ENCODE measurements around the gene KLK1.
A peak's percentile ranks its signal among the peaks of the same experiment; 100 is the strongest.
"Not testable (repeated sequence)": the region's sequence is repeated elsewhere in the genome, so short reads cannot be mapped to it uniquely, and the experiment has no call there.

The KLK1 gene

DNA sequence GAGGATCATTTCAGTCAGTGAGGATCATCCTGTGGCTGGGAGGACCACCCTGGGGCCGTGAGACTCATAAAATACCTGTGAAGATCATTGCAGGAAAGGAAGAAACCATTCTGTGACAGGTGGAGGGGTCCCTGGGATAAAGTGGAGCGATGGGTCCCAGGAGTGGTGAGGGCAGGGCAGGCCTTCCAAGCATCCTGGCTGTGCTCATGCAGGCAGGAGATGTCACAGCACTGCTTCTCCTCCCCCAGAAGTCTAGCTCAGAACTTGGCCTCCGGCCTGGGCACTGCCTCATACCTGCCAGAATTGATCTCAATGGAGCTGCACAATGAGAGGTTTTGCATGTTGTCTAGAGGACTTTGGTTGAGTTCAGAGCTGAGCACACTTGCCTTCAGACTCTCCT is 11.1 kb downstream of the KLK1 start:
- no peak for DNase-seq

DNA sequence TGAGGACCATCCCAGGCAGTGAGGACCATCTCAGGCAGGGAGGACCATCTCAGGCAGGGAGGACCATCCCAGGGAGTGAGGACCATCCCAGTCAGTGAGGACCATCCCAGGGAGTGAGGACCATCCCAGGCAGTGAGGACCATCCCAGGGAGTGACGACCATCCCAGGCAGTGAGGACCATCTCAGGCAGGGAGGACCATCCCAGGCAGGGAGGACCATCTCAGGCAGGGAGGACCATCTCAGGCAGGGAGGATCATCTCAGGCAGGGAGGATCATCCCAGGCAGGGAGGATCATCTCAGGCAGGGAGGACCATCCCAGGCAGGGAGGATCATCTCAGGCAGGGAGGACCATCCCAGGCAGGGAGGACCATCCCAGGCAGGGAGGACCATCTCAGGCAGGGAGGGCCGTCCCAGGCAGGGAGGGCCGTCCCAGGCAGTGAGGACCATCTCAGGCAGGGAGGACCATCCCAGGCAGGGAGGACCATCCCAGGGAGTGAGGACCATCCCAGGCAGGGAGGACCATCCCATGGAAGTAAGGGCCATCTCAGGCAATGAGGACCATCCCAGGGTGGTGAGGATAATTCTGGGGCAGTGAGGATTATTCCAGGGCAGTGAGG is 11.9 kb downstream of the KLK1 start:
- not testable (repeated sequence) for DNase-seq

DNA sequence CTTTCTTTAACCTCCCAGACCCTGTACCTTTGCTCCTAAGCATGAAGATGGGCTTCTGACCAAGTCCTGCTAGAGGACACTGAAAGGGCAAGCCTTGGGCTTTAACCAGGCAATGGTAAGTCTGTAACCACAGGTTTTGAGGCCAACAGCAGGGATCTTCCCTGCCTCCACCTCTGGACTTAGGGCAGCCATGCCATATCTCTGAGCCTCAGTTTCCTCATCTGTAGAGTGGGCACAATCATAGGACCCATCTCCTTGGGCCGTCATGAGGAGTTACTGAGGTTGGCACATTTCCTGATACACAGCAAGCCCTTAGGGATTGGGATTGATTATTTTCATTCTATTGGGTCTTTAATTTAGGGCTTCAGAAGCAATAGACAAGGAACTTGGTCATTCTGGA is 14.7 kb downstream of the KLK1 start:
- no peak for DNase-seq

DNA sequence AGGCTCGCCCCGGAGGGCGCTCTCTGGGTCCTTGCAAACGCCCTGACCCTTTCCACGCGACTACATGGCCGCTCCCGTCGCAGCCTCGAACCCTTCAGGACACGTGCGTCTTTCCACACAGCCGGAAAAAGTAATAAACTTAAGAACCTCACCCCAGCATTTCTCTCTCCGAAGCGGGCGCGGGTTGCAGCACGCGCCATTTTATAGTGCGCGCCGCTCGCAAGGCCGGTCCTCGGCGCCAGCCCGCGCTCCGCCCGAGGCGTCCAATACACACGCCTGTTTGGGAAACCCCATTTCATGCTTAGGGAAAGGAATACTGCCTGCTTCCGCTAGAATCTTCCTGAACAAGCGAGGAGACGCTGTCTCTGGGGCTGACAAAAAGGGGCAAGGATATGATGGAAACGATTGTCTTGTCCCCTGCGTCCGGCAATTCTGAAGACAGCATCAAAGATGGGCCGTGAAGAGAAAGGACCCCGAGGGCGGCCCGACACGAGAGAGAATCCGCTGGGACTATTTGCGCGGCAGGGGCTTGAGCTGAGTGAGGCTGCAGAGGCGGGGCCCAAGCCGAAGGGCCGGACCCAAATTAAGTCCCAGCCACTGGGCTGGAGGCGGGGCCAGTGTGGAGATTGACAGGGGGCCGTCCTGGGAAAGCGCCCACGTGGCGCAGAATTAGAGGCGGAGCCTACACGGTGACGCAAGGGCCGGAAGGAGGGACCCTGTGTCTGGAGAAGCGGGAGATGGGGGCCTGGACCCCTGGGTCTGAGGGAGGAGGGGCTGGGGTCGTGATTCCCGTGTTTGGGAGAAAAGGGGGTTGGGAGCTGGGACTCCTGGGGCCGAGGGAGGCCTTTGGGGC is 18.9 kb downstream of the KLK1 start:
- DNase-seq = peak; percentile 96

DNA sequence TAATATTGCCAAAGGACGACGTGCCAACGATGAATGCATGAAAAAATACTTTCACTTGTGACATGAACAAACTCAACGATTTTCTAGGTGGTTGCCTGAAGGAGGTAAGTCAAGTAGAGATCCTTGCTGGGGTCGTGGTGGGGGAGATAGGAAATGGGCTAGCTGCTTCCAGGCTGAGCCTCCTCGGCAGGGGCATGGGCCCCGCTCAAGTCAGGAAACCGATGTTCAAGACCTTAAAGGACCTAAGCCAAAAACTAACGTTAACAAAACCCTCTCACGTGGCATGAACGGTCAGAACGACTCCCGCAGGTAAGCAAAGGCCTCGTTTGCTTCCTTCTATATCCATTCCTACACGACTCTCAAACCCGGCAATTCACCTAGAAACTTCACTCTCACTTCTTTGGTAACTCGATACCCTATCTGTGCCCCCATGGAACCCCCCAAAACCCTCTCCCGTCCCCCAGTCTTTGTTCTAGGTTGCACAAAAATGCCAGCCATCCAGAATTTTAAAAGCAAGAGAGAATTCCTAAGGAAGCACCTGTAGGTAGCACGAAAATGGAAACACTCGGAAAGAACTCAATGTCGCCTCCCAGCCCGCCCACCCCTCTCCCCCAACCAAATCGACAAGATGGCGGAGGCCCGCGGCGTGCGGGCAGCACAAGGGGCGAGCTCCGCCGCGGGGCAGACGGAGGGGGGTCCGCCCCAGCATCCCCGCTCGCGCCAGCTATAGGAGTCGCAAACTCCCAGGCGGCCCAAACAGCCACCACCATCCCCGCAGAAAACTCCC is 19.8 kb downstream of the KLK1 start:
- peak; percentile 9 for DNase-seq

DNA sequence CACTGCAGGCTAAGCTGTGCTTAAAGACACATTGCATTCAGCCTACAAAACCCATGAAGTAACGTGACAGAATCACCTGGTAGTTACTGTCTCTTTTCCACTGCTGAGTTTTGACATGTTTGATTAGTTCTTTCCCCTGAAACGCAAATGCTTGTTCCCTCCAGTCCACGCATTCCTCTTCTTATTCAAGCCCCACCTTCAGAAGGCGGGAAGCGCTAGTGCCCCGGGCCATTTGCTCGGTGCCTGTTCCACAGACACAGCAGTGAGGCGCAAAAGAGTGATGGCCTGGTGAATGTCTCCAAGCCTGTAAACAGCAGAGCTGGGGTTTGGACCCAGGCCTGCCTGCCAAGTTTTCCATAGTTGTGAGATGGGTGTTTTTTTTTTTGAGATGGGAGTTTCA is 22.5 kb downstream of the KLK1 start:
- DNase-seq = no peak

DNA sequence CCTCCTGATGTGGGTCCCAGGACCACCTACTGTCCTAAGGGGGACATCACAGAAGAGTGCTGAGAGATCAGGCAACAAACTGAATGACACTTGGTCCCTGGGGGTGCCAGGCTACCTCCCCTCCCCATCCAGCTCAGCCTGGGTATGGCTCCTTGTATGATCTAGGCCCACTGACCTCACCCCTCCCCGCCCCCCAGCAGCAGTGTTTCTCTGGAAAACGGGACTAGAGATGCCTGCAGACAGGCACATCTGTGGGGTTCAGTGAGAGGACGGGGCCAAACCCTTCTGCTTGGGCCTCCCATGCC is 24.1 kb downstream of the KLK1 start:
- no peak for DNase-seq

DNA sequence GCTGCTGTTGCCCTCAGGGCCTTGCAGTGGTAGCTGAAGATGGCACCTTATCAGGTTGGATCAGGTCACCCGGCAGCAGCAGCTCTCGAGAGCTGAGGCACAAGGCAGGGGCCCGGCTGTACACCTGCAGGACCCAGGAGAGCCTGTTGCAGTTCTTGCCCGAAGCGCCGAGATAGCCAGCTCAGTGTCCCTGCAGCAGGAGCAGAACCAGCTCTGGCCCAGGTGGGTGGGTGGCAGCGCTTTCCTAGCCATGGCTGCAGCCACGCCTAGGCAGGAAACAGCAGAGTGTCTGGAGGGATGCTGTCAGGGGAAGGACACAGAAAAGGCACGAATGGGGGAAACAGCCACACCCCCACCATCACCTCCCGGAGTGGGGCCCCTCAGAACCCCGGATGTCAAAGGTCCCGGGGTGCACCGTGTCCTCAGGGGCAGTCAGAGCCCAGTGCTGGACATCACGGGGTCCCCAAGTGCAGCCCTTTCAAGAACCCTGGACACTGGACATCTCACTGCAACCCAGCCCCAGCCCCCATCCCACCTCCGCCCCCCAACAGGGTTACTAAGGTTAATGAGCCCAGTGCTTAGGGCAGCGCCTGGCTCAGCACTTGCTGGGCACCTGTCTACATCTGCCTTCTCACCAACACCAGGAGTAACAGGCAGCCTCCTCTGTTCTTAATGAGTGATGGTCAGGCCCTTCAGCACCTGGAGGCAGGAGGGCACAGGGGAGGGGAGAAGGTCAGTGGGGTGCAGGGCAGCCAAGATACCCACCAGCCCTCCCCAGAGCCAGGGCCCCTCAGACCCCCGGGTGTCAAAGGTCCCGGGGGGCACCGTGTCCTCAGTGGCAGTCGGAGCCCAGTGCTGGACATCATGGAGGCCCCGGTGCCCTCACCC is 24.7 kb downstream of the KLK1 start:
- no peak for DNase-seq

DNA sequence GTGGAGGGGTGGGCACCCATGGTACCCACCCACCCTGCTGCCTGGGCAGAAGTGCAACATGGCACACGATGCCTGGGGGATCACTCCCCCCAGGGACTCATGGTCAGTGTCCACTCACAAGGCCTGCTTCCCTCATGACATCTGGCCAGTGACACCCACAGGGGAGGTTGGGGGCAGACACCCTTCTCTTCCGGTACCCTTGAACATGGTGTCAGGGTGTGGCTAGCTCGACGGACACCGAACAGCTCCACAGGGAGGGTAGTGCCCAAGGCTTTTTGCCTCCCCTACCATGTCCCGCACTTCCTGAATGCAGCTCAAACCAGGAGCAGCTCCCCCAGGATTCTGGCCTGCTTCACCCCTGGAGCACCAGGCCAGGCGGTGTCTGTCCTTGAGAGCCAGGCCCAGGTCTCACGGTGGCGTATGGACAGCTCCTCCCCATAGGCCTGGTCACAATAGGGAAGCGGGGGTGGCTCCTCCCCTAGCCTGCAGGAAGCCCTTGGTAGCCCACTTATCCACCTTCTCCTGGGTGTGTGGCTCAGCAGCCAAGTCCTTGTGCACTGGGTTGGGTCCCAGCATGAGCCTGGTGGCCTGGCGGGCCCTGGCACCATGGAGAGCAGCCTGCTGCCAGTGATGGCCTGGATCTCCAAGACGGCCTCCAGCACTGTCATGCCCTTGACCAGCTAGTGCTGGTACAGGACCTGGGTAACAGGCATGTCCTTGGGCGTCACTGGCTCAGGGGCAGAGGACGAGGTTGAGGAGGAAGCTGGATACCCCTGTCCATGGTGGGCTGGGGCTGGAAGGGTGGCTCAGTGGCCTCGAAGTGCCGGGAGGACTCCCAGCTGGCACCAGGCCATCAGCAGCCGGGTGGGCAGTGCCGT is 25.6 kb downstream of the KLK1 start:
- DNase-seq = no peak

DNA sequence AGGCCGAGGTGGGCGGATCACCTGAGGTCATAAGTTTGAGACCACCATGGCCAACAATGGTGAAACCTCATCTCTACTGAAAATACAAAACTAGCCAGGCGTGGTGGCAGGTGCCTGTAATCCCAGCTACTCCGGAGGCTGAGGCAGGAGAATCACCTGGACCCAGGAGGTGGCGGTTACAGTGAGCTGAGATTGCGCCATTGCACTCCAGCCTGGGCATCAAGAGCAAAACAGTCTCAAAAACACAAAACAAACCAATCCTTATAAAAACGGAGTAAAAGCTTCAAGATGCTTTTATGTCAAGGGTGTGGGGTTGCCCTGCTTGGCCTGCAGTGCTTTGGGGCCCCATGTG is 26.2 kb downstream of the KLK1 start:
- DNase-seq = no peak

DNA sequence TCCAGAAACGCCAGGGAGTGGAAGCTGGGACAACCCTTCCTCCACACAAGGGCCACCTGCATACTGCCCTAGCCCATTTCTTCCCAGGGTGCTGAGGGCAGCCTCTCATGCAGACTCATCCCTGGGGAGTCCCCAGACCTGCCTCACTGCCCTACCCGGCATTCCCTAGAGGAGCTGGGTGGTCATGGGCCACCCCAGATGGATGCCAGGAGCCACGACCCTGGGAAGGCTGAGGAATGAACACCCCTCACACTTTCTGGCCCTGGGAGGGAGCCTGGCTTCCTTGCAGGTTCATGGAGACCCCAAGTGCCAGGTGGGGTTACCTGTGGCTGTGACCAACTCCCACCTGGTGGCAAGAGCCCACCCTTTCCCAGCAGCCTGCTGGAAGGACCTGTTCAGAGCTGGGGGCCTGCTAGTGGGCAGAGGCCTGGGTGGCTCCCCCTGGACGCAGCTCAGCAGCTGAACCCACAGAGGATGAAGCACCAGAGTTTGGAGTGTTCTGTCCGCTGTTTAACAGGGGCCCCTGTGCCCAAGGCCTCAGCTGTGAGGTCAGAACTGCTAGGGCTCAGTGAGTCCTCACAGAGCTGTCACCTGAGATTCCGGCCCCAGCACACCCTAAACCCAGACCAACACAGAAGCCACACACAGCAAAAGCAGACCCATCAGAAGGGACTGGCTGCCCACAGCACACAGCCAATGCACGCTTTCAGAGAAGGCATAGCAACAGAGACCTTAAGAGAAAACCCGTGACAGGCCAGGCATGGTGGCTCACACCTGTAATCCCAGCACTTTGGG is 26.8 kb downstream of the KLK1 start:
- DNase-seq = no peak

DNA sequence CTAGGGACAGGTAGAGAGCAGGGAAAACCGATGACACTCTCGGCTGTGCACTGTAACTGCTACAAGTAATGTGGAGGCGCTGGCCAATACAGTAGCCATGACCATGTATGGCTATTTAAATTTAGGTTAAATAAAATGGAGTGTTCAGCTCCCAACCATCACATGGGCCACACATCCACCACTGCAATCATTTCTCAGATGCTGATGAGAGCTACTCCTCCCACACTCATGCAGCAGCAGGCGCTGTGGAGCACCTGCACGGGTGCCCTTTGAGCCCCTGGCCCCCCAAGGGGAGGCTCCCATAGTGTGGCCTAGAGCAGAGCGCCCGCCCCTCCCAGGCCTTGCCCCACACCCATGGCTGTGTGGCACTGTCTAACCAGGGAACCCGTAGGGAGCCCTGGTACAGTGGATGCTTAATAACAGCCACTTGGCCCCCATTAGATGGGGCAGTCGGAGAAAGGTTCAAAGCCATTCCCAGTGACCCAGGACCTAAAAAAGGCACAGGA is 27.4 kb downstream of the KLK1 start:
- no peak for DNase-seq

DNA sequence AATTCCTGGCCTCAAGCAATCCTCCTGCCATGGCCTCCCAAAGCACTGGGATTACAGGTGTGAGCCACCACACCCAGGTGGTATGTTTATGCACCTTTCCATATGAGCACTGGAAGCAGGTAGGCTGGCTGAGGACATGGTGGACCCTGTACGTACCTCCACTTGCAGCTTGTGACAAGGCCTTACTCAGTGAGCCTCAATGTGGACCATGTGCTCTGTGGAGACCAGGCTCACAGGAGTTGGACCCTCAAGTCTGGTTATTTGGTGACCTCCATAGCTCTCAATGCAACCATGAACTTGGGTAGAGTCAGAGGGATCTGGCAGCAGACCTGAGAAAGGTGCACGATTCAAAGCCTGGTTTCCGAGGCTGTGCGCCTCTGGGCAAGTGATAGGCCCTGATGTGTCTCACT is 27.9 kb downstream of the KLK1 start:
- no peak for DNase-seq

DNA sequence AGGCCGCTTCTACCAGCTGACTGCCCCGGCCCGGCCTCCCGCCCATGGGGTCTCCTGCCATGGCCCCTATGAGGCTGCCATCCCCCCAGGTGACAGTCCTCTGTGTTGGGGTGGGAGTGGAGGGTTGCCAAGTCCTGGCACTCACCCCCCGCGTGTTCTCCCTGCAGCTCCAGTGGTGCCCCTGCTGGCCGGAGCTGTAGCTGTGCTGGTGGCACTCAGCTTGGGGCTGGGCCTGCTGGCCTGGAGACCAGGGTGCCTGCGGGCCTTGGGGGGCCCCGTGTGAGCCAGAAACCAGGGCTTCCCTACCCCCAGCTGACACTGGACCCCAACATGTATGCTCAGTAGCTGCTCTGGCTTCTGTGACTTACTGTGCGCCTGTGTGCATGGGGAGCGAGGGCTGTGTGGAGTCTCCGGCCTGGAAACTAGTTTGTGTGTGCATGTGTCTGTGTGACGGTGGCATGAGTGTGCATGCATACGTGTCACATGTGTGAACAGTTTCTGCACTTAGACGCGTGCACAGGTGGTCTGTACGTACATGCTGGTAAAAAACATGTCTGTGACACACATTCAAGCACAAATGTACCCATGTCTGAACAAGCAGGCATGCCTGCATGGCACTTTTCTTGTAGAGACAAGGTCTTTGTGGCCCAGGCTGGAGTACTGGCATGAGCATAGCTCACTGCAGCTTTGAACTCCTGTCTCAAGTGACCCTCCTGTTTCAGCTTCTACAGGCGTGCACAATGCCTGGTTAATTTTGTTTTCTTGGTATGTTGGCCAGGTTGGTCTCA is 28.5 kb downstream of the KLK1 start:
- DNase-seq = no peak

DNA sequence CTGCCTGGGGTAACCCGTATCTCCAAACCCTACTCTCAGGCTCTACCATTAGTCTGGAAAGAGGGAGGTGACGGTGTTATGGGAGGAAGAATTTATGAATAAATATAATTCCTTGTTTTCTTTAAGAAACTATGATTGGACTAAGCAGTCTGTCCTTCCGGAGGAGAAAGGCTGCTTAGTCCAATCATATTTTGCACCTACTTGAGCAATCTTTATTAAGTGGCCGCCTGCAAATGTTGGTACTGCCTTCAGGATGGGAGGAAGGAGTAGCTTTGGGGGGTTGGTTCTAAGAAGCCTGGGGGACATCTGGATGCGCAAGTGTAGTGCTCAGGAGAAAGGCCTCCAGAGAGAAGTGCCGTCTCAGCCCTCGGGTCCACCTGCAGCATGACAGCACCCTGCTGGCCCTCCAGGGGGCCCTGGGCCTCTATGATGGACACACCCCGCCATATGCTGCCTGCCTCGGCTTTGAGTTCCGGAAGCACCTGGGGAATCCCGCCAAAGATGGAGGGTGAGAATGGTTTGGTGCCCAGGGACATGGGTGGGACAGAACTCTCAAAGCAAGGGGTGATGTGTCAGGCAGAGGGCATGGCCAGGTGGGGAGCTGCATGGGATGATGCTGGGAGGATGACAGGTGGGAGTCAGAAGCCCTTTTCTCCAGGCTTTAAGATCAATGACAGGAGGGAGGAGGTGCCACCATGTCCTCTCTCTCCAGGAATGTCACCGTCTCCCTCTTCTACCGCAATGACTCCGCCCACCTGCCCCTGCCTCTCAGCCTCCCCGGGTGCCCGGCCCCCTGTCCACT is 29.3 kb downstream of the KLK1 start:
- no peak for DNase-seq

DNA sequence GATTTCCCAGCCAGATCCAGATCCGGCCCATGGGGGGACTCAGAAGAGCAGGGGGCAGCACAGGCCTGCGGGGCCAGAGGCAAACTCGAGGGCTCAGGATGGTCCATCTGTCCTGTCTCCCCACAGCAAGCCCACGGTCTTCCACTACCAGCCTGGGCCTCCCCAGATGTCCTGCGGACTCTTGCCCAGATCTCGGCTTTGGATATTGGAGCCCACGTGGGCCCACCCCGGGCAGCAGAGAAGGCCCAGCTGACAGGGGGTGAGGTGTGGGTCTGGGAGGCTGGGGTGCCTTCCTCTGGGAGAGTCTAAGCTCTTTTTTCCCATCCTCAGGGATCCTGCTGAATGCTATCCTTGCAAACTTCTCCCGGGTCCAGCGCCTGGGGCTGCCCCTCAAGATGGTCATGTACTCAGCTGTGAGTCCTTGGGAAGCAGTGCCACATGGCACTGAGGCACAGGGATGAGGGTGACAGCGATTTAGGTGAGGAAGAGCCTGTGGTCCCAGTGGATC is 30.0 kb downstream of the KLK1 start:
- no peak for DNase-seq

DNA sequence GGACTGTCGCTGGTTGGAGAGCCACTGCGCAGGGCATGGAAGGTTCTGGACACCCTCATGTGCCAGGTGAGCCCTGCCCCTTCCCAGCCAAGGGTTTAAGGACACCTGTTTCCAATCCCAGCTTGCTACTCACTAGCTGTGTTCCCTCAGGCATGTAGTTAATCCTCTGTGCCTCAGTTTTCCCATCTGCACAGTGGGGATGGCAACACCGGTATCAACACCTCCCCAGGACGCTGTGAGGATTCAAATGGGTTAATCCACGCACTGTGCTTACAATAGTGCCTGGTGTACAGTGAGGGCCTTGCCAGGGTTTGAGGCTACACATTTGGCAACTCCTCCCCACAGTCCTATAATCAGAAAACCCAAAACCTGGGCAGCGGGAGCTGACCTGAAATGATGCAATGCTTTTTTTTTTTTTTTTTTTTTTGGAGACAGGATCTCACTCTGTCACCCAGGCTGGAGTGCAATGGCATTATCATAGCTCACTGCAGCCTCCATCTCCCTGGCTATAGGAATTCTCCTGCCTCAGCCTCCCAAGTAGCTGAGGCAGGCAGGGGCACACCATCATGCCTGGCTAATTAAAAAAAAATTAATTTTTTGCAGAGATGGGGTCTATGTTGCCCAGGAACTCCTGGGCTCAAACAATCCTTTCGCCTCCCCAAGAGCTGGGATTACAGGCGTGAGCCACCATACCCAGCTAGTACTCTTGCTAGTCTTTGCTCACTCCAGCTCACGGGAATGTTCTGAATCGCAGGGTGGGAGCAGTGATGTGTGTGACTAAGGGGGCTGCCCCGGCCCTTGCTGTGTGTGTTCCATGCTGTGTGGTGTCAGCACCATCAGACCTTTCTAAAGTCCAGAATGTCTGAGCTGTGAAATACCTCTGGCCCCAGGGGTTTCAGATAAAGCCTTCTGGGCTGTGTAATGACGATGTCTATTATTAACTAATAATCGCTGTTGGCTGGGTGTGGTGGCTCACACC is 31.0 kb downstream of the KLK1 start:
- DNase-seq = no peak
